HepG2 (cell line): ENCODE data around the gene UBALD1. TPM values are rescaled to one million over a fixed set of nuclear protein-coding genes. Genes with fewer than 3 reads are reported as not detected.

ENCODE experiments used
- ATAD3A ChIP-seq: sonication (generic); formaldehyde crosslinking; IDR thresholded peaks from 2 replicates; pipeline ENCODE4 v1.4.0; 2020; ENCODE audit warnings: missing genetic modification reagents
- FOXO1 ChIP-seq: sonication (generic); formaldehyde crosslinking; IDR thresholded peaks from 2 replicates; pipeline ENCODE4 v1.4.0; 2020; ENCODE audit warnings: missing genetic modification reagents
- IRF2 ChIP-seq: IDR thresholded peaks from 2 replicates; pipeline ENCODE4 v1.6.1; 2018; ENCODE audit warnings: missing genetic modification reagents, missing compliant biosample characterization
- KLF9 ChIP-seq: IDR thresholded peaks from 2 replicates; pipeline ENCODE4 v1.6.1; 2016; ENCODE audit warnings: low read depth
- POLR2A ChIP-seq, 2 experiments: IDR thresholded peaks; 2 replicates each; pipeline ENCODE4 v1.6.1; 2011; ENCODE audit warnings: low read depth in 2 of 2, low read length in 2 of 2, mild to moderate bottlenecking in 1 of 2, moderate library complexity in 1 of 2; ENCODE audit not compliant: insufficient read depth in 1 of 2
- TFAP4 ChIP-seq: sonication (generic); IDR thresholded peaks from 2 replicates; pipeline ENCODE4 v1.6.1; 2016; ENCODE audit warnings: low read depth, borderline replicate concordance
- ZNF224 ChIP-seq: sonication (generic); formaldehyde crosslinking; IDR thresholded peaks from 2 replicates; pipeline ENCODE4 v1.5.0; 2020; ENCODE audit warnings: mild to moderate bottlenecking, missing genetic modification reagents
- ZNF274 ChIP-seq: sonication (generic); formaldehyde crosslinking; IDR thresholded peaks from 2 replicates; pipeline ENCODE4 v1.5.1; 2020; ENCODE audit warnings: mild to moderate bottlenecking, missing genetic modification reagents
- ZNF34 ChIP-seq: sonication (generic); formaldehyde crosslinking; IDR thresholded peaks from 2 replicates; pipeline ENCODE4 v1.4.0; 2020; ENCODE audit warnings: mild to moderate bottlenecking, missing genetic modification reagents, borderline replicate concordance
- ZNF350 ChIP-seq: sonication (generic); formaldehyde crosslinking; IDR thresholded peaks from 2 replicates; pipeline ENCODE4 v1.4.0; 2020; ENCODE audit warnings: mild to moderate bottlenecking, low read depth, missing genetic modification reagents, borderline replicate concordance
- ZNF383 ChIP-seq: sonication (generic); formaldehyde crosslinking; IDR thresholded peaks from 2 replicates; pipeline ENCODE4 v1.4.0; 2020; ENCODE audit warnings: missing genetic modification reagents, mild to moderate bottlenecking, borderline replicate concordance
- ZNF512 ChIP-seq: sonication (generic); formaldehyde crosslinking; IDR thresholded peaks from 2 replicates; pipeline ENCODE4 v1.4.0; 2020; ENCODE audit warnings: mild to moderate bottlenecking, missing genetic modification reagents
- ZNF605 ChIP-seq: sonication (generic); formaldehyde crosslinking; IDR thresholded peaks from 2 replicates; pipeline ENCODE4 v1.8.0; 2022; ENCODE audit warnings: mild to moderate bottlenecking, missing genetic modification reagents
- ZSCAN9 ChIP-seq: IDR thresholded peaks from 2 replicates; pipeline ENCODE4 v1.6.1; 2016; ENCODE audit warnings: borderline replicate concordance
- polyA plus RNA-seq, 8 experiments: library from polyadenylated mRNA; depleted of rRNA in 3 of 8; stranded (reverse) in 7 of 8; unstranded in 1 of 8; fragments of >200 nt; fragmentation: Illumina TruSeq in 4 of 8; extraction: Trizol in 4 of 8; gene quantifications; 2 replicates each; pipeline versions ENCODE4 v1.2.1 to v1.2.3, GENCODE V29; 2011 to 2016; ENCODE audit warnings: low read depth in 4 of 8, missing spikeins in 1 of 8, mixed read lengths in 1 of 8; ENCODE audit not compliant: insufficient read depth in 1 of 8
- total RNA-seq, 5 experiments: library from RNA; depleted of rRNA; stranded (reverse); fragments of >200 nt; fragmentation: Illumina TruSeq; extraction: Trizol; gene quantifications; 2 replicates each; pipeline ENCODE4 v1.2.3, GENCODE V29; 2016; ENCODE audit warnings: low read depth in 1 of 5
- TF ChIP-seq, protein P1 (sequence below): sonication (generic); formaldehyde crosslinking; IDR thresholded peaks from 2 replicates; pipeline ENCODE4 v1.4.0; 2020; ENCODE audit warnings: missing genetic modification reagents
- TF ChIP-seq, protein P2 (sequence below): sonication (generic); formaldehyde crosslinking; conservative IDR thresholded peaks from 2 replicates; pipeline ENCODE4 v1.4.0; 2020; ENCODE audit warnings: mild to moderate bottlenecking, missing genetic modification reagents, moderate library complexity
- TF ChIP-seq, protein P3 (sequence below): IDR thresholded peaks from 2 replicates; pipeline ENCODE4 v1.6.1; 2018; ENCODE audit warnings: missing genetic modification reagents
- TF ChIP-seq, protein P4 (sequence below): IDR thresholded peaks from 2 replicates; pipeline ENCODE4 v1.6.1; 2016; ENCODE audit warnings: missing biosample characterization, missing genetic modification reagents, low read depth

The UBALD1 gene
- total and polyA plus RNA-seq, 2 of the 13 experiments (the other 11 are each of a cell fraction or from before 2014, with no cell fraction given): 6.8 to 12.3 TPM

GRCh38 chr16:4624827-4625559 lies 10.3 kb upstream of the UBALD1 start (continued):
- TF ChIP-seq, protein P1, sequence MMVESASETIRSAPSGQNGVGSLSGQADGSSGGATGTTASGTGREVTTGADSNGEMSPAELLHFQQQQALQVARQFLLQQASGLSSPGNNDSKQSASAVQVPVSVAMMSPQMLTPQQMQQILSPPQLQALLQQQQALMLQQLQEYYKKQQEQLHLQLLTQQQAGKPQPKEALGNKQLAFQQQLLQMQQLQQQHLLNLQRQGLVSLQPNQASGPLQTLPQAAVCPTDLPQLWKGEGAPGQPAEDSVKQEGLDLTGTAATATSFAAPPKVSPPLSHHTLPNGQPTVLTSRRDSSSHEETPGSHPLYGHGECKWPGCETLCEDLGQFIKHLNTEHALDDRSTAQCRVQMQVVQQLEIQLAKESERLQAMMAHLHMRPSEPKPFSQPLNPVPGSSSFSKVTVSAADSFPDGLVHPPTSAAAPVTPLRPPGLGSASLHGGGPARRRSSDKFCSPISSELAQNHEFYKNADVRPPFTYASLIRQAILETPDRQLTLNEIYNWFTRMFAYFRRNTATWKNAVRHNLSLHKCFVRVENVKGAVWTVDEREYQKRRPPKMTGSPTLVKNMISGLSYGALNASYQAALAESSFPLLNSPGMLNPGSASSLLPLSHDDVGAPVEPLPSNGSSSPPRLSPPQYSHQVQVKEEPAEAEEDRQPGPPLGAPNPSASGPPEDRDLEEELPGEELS (CRISPR knock-in tag): 0 out of 2 replicates have a peak, but pooled peaks have one; percentile 3
- TF ChIP-seq ZNF605 (CRISPR knock-in tag) (peak; percentile 44; the same call in 1 of the 2 replicates), IRF2 (CRISPR knock-in tag) (no peak), KLF9 (CRISPR knock-in tag) (no peak), ZNF350 (CRISPR knock-in tag) (no peak), FOXO1 (CRISPR knock-in tag) (no peak), ZNF274 (CRISPR knock-in tag) (peak; percentile 69; the same call in 1 of the 2 replicates), ATAD3A (CRISPR knock-in tag) (no peak), ZNF34 (CRISPR knock-in tag) (no peak; the same call in 1 of the 2 replicates), TFAP4 (no peak), ZNF512 (no peak), ZNF383 (CRISPR knock-in tag) (no peak), ZNF224 (no peak), ZSCAN9 (CRISPR knock-in tag) (0 out of 2 replicates have a peak, but pooled peaks have one; percentile 57), POLR2A (IDR thresholded peaks at IDR 0.05; ENCODE audit: insufficient read depth in 1 of 2, low read depth in 2 of 2, low read length in 2 of 2) (peak; percentile 87 to 90)
- TF ChIP-seq, protein P2, sequence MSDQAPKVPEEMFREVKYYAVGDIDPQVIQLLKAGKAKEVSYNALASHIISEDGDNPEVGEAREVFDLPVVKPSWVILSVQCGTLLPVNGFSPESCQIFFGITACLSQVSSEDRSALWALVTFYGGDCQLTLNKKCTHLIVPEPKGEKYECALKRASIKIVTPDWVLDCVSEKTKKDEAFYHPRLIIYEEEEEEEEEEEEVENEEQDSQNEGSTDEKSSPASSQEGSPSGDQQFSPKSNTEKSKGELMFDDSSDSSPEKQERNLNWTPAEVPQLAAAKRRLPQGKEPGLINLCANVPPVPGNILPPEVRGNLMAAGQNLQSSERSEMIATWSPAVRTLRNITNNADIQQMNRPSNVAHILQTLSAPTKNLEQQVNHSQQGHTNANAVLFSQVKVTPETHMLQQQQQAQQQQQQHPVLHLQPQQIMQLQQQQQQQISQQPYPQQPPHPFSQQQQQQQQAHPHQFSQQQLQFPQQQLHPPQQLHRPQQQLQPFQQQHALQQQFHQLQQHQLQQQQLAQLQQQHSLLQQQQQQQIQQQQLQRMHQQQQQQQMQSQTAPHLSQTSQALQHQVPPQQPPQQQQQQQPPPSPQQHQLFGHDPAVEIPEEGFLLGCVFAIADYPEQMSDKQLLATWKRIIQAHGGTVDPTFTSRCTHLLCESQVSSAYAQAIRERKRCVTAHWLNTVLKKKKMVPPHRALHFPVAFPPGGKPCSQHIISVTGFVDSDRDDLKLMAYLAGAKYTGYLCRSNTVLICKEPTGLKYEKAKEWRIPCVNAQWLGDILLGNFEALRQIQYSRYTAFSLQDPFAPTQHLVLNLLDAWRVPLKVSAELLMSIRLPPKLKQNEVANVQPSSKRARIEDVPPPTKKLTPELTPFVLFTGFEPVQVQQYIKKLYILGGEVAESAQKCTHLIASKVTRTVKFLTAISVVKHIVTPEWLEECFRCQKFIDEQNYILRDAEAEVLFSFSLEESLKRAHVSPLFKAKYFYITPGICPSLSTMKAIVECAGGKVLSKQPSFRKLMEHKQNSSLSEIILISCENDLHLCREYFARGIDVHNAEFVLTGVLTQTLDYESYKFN (CRISPR knock-in tag): peak; percentile 34; the same call in 1 of the 2 replicates
- TF ChIP-seq, protein P3, sequence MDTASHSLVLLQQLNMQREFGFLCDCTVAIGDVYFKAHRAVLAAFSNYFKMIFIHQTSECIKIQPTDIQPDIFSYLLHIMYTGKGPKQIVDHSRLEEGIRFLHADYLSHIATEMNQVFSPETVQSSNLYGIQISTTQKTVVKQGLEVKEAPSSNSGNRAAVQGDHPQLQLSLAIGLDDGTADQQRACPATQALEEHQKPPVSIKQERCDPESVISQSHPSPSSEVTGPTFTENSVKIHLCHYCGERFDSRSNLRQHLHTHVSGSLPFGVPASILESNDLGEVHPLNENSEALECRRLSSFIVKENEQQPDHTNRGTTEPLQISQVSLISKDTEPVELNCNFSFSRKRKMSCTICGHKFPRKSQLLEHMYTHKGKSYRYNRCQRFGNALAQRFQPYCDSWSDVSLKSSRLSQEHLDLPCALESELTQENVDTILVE (CRISPR knock-in tag): peak; percentile 48; the same call in 1 of the 2 replicates
- TF ChIP-seq, protein P4, sequence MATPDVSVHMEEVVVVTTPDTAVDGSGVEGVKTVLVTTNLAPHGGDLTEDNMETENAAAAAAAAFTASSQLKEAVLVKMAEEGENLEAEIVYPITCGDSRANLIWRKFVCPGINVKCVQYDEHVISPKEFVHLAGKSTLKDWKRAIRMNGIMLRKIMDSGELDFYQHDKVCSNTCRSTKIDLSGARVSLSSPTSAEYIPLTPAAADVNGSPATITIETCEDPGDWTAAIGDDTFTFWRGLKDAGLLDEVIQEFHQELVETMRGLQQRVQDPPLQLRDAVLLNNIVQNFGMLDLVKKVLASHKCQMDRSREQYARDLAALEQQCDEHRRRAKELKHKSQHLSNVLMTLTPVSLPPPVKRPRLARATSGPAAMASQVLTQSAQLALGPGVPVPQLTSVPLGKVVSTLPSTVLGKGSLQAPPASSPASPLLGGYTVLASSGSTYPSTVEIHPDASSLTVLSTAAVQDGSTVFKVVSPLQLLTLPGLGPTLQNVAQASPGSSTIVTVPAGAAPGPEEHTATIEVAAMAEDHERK (CRISPR knock-in tag): no peak
